BE2C (cell line): ENCODE measurements around the gene KIF9.
"Not testable (repeated sequence)": the region's sequence is repeated elsewhere in the genome, so short reads cannot be mapped to it uniquely, and the experiment has no call there.

ENCODE experiments used
- DNase-seq: peaks from one replicate; pipeline ENCODE4 v3.0.0-alpha.2; 2020
- H3K27me3 ChIP-seq: fragments of 250-450 bp; sonication (Bioruptor Pico); 2 replicates; pipeline ENCODE4 v1.5.1; 2020; ENCODE audit warnings: mild to moderate bottlenecking
- H3K36me3 ChIP-seq: fragments of 250-450 bp; sonication (Bioruptor Pico); 2 replicates; pipeline ENCODE4 v1.5.1; 2020; ENCODE audit warnings: mild to moderate bottlenecking
- H3K4me1 ChIP-seq: fragments of 250-450 bp; sonication (Bioruptor Pico); 2 replicates; pipeline ENCODE4 v1.5.1; 2020
- H3K4me3 ChIP-seq: 2 replicates; pipeline ENCODE4 v1.5.1; 2011; ENCODE audit warnings: low read depth, low read length
- H3K9me3 ChIP-seq: fragments of 250-450 bp; sonication (Bioruptor Pico); 2 replicates; pipeline ENCODE4 v1.5.1; 2020
- TF ChIP-seq, protein P1 (sequence below): IDR thresholded peaks from 2 replicates; pipeline ENCODE4 v1.5.1; 2012; ENCODE audit warnings: mild to moderate bottlenecking, low read depth, low read length

The KIF9 gene

DNA sequence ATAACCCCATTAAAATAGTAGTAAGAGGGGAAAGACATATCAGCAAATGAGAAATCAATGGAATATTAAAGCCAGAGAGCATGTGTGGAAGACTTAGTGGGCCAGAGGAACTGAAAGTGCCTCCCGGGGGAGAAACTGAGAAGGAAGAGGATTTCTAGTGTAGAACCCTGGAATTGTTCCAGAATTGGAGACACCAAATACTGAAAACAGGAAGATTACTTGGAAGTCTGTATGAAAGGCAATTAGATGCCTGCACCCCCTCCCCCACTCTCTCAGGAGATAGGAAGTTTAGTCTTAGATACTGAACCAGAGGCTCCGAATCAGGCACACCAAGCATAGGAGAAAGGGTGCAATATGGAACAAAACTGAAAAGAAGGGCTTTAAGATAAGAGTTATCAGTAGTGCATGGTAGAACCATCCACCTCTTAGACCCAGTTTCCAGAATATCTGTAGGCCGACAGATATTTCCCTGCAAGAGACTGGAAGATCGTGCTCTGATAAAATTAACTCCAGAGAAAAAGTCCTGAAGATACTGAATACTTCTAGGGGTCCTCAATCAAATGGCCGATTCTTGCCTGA lies 32.6 kb upstream of the KIF9 start:
- Histone ChIP-seq H3K9me3 (no peaks in the 10 kb centered on the region), H3K4me3 (no peak overlapping the region), H3K27me3 (no peaks in the 10 kb centered on the region), H3K36me3 (no peaks in the 10 kb centered on the region), H3K4me1 (no peaks in the 10 kb centered on the region)
- TF ChIP-seq, protein P1, sequence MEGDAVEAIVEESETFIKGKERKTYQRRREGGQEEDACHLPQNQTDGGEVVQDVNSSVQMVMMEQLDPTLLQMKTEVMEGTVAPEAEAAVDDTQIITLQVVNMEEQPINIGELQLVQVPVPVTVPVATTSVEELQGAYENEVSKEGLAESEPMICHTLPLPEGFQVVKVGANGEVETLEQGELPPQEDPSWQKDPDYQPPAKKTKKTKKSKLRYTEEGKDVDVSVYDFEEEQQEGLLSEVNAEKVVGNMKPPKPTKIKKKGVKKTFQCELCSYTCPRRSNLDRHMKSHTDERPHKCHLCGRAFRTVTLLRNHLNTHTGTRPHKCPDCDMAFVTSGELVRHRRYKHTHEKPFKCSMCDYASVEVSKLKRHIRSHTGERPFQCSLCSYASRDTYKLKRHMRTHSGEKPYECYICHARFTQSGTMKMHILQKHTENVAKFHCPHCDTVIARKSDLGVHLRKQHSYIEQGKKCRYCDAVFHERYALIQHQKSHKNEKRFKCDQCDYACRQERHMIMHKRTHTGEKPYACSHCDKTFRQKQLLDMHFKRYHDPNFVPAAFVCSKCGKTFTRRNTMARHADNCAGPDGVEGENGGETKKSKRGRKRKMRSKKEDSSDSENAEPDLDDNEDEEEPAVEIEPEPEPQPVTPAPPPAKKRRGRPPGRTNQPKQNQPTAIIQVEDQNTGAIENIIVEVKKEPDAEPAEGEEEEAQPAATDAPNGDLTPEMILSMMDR, result no peak
- DNase-seq, result no peak

DNA sequence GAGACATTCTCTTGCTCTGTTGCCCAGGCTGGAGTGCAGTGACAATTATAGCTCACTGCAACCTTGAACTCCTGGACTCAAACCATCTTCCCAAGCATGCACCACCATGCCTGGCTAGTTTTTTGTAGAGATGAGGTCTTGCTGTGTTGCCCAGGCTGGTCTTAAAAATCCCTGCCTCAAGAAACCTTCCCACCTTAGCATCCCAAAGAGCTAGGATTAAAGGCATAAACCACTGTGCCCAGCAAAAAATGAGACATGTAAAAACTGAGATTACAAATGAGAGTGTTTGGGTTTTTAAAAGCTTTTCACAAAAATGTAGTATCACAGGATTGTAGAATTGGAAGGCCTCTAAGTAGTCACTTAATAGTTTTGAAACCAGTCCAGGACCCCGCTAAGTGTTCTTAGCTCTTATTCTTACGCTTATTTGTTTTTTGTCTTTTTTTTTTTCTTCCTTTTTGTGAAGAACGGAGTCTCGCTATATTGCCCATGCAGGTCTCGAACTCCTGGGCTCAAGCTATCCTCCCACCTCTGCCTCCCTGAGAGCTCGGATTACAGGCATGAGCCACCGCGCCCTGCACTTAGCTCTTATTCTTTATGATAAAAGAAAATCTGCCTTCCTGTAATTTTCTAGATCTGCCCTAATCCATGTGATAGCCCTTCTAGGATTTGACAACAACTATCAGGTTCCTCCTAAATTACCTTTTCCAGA lies 31.6 kb upstream of the KIF9 start:
- H3K4me1 ChIP-seq, result no peaks in the 10 kb centered on the region
- TF ChIP-seq, protein P1, result no peak
- no peaks in the 10 kb centered on the region for H3K27me3 ChIP-seq
- no peak for DNase-seq
- no peaks in the 10 kb centered on the region for H3K36me3 ChIP-seq
- H3K9me3 ChIP-seq, result no peaks in the 10 kb centered on the region
- no peak overlapping the region for H3K4me3 ChIP-seq

DNA sequence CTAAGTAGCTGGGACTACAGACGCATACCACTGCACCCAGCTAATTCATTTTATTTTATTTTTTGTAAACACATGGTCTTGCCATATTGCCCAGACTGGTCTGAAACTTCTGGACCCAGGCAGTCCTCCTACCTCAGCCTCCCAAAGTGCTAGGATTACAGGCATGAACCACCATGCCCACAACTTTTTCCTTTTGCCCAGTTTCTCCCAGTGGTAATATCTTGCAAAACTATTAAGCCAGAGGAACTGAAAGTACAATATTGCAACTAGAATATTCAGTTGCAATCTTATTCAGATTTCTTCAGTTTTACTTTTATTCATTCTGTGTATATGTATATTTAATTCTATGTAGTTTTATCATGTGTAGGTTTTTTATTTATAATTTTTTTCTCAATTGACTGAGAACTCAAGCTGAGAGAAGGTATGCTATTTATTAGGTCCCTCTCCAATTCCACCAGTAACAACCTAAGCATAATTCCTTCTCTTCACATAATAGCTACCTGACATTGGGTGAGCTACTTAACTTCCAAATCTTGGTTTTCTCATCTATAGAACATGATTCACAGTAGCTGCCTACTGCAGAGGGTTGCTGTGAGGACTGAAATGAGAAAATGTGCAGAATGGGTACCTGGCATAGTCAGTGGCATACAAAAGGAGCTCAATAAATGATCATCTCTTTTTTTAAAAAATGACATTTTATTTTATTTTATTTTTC lies 30.9 kb upstream of the KIF9 start:
- DNase-seq, result no peak

DNA sequence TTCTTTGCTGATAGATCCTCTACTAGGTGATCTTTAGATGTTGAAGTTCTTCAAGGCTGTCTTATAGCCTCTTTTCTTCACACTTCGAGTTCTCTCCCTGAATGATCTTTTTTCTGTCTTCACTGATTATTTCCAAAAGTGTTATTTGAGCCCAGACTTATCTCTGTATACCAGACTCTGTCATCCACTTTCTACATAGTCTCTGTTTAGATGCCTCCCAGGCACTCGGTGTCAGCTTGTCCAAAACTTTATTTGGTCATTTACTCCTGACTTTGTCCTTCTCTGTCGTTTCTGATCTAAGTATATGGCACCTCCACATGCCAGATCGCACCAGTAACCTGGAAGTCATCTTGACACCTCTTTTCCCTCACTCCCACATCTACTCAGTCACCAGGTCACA lies 27.8 kb upstream of the KIF9 start:
- TF ChIP-seq, protein P1, result no peak
- no peaks in the 10 kb centered on the region for H3K27me3 ChIP-seq
- H3K4me1 ChIP-seq, result no peaks in the 10 kb centered on the region
- H3K36me3 ChIP-seq, result no peaks in the 10 kb centered on the region
- no peaks in the 10 kb centered on the region for H3K9me3 ChIP-seq
- no peak overlapping the region for H3K4me3 ChIP-seq
- DNase-seq, result no peak

More for the DNA sequence above, 30.9 kb upstream of the KIF9 start:
- Histone ChIP-seq H3K4me3 (no peak overlapping the region), H3K9me3 (no peaks in the 10 kb centered on the region), H3K4me1 (no peaks in the 10 kb centered on the region), H3K36me3 (no peaks in the 10 kb centered on the region), H3K27me3 (no peaks in the 10 kb centered on the region)
- TF ChIP-seq, protein P1, result no peak

DNA sequence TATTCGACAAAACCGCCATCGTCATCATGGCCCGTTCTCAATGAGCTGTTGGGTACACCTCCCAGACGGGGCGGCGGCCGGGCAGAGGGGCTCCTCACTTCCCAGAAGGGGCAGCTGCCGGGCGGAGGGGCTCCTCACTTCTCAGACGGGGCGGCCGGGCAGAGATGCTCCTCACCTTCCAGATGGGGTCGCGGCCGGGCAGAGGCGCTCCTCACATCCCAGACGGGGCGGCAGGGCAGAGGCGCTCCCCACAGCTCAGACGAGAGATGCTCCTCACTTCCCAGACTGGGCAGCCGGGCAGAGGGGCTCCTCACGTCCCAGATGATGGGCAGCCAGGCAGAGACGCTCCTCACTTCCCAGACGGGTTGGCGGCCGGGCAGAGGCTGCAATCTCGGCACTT lies 26.6 kb upstream of the KIF9 start:
- not testable (repeated sequence) for H3K27me3 ChIP-seq, H3K36me3 ChIP-seq, DNase-seq, H3K9me3 ChIP-seq, H3K4me3 ChIP-seq, H3K4me1 ChIP-seq

DNA sequence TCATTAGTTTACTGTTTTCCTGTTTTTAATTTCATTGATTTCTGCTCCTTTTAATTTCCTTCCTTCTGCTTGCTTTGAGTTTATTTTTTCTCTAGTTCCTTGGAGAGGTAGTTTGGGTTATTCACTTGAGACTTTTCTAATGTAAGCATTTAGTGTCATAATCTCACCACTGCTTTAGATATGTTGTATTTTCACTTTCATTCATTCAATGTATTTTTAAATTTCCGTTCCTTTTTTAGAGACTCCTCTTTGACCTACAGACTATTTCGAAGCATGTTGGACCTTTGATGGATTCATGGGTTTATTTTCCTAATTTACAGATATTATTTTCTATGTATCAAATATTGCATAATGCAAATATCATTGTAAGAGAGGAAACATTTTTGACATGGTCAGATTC lies 23.4 kb upstream of the KIF9 start:
- TF ChIP-seq, protein P1, result no peak
- Histone ChIP-seq H3K36me3 (no peaks in the 10 kb centered on the region), H3K4me1 (no peaks in the 10 kb centered on the region), H3K9me3 (no peaks in the 10 kb centered on the region), H3K27me3 (no peaks in the 10 kb centered on the region), H3K4me3 (no peak overlapping the region)
- no peak for DNase-seq
